Measurements from ENCODE around the gene RFPL2. TPM values are rescaled to one million over a fixed set of nuclear protein-coding genes. Genes with fewer than 3 reads are reported as not detected.
A peak's percentile ranks its signal among the peaks of the same experiment; 100 is the strongest.

RFPL2 gene
- total and polyA plus RNA-seq, 7 donors, result not detected

- DNase-seq, result no peak
- peaks cover 0 to 16% (median 7%) of the 10 kb centered on the region in 4 donors for H3K4me1 ChIP-seq
- intact Hi-C loops (cut with DNase I), result no loop called here
- peaks cover 12 to 45% (median 14%) of the 10 kb centered on the region in 3 donors for H3K27me3 ChIP-seq
- peak overlapping the region in 2 of 4 donors; percentile 8 to 16 for H3K4me3 ChIP-seq
- no peak for TF ChIP-seq EP300 (IDR thresholded peaks at IDR 0.05)
- TF ChIP-seq POLR2AphosphoS5 (IDR thresholded peaks at IDR 0.05), result no peak
- no peak for TF ChIP-seq CTCF (IDR thresholded peaks at IDR 0.05)
- no peak for TF ChIP-seq POLR2A (IDR thresholded peaks at IDR 0.05)
- whole genome bisulfite sequencing, 2 donors, result 49% methylated on average over 42 of the region's 42 CpGs
- no peaks in the 10 kb centered on the region for H3K9me3 ChIP-seq
- H3K36me3 ChIP-seq, result no peaks in the 10 kb centered on the region
- H3K27ac ChIP-seq, result no peak overlapping the region
Measured at GRCh38 chr22:32204040-32204855, 625 bp downstream of the RFPL2 start.

- no peak for TF ChIP-seq POLR2AphosphoS5 (IDR thresholded peaks at IDR 0.05)
- no peak for TF ChIP-seq CTCF (IDR thresholded peaks at IDR 0.05)
- no peak for TF ChIP-seq POLR2A (IDR thresholded peaks at IDR 0.05)
- no peak for TF ChIP-seq EP300 (IDR thresholded peaks at IDR 0.05)
- no peak for DNase-seq
- WGBS, 2 donors, result 35 to 49% methylated on average over 53 of the region's 53 CpGs
- Histone ChIP-seq H3K36me3 (no peaks in the 10 kb centered on the region), H3K9me3 (no peaks in the 10 kb centered on the region), H3K27ac (no peak overlapping the region), H3K4me3 (peak overlapping the region in 1 of 4 donors; percentile 7), H3K4me1 (peaks cover 0 to 16% (median 7%) of the 10 kb centered on the region in 4 donors), H3K27me3 (peaks cover 12 to 45% (median 14%) of the 10 kb centered on the region in 3 donors)
- intact Hi-C loops (cut with DNase I), result no loop called here
Measured at GRCh38 chr22:32203181-32204039, 1.5 kb downstream of the RFPL2 start.

GRCh38 chr22:32202539-32203180 lies 2.2 kb downstream of the RFPL2 start:
- Histone ChIP-seq H3K27ac (no peak overlapping the region), H3K9me3 (no peaks in the 10 kb centered on the region), H3K4me3 (peak overlapping the region in 1 of 4 donors; percentile 7), H3K36me3 (no peaks in the 10 kb centered on the region), H3K27me3 (peaks cover 12 to 50% (median 20%) of the 10 kb centered on the region in 3 donors), H3K4me1 (peaks cover 0 to 16% (median 7%) of the 10 kb centered on the region in 4 donors)
- DNase-seq, result no peak
- WGBS, 2 donors, result 12 to 18% methylated on average over 29 of the region's 29 CpGs
- TF ChIP-seq CTCF (IDR thresholded peaks at IDR 0.05) (peak in 2 of 4 experiments; percentile 9 to 35), POLR2AphosphoS5 (IDR thresholded peaks at IDR 0.05) (no peak)
- intact Hi-C loops (cut with DNase I), result no loop called here

GRCh38 chr22:32202161-32202538 lies 2.7 kb downstream of the RFPL2 start:
- peaks cover 12 to 52% (median 22%) of the 10 kb centered on the region in 3 donors for H3K27me3 ChIP-seq
- no peak for DNase-seq

More at GRCh38 chr22:32202161-32202538, 2.7 kb downstream of the RFPL2 start:
- 18 to 27% methylated on average over 4 of the region's 4 CpGs for WGBS, 2 donors
- H3K36me3 ChIP-seq, result no peaks in the 10 kb centered on the region
- intact Hi-C loops (cut with DNase I), result no loop called here
- H3K4me3 ChIP-seq, result no peak overlapping the region
- no peak for TF ChIP-seq CTCF (IDR thresholded peaks at IDR 0.05)
- TF ChIP-seq POLR2A (IDR thresholded peaks at IDR 0.05), result no peak
- TF ChIP-seq POLR2AphosphoS5 (IDR thresholded peaks at IDR 0.05), result no peak
- no peak for TF ChIP-seq EP300 (IDR thresholded peaks at IDR 0.05)
- H3K4me1 ChIP-seq, result peaks cover 0 to 16% (median 7%) of the 10 kb centered on the region in 4 donors
- no peaks in the 10 kb centered on the region for H3K9me3 ChIP-seq
- H3K27ac ChIP-seq, result no peak overlapping the region

Measured in sigmoid colon (tissue), 7 donors.